IPS DF 6.9 (cell line): ENCODE measurements around the gene LAMTOR1.

Experiments used
- DNase-seq: peaks from one replicate; pipeline ENCODE4 v3.0.0-alpha.2; 2013; ENCODE audit warnings: low read depth, low spot score
- H3K27ac ChIP-seq: one replicate; pipeline ENCODE4 v1.5.1; 2013; ENCODE audit warnings: low read length, control low read depth
- H3K27me3 ChIP-seq: 2 replicates; pipeline ENCODE4 v1.6.1; 2013; ENCODE audit warnings: mild to moderate bottlenecking, low read length; ENCODE audit not compliant: control insufficient read depth, insufficient read depth
- H3K36me3 ChIP-seq: 2 replicates; pipeline ENCODE4 v1.6.1; 2013; ENCODE audit warnings: low read length; ENCODE audit not compliant: control insufficient read depth, insufficient read depth
- H3K4me1 ChIP-seq: 2 replicates; pipeline ENCODE4 v1.6.1; 2013; ENCODE audit warnings: low read length; ENCODE audit not compliant: control insufficient read depth, insufficient read depth
- H3K4me3 ChIP-seq: 2 replicates; pipeline ENCODE4 v1.5.1; 2013; ENCODE audit warnings: mild to moderate bottlenecking, low read length
- H3K9me3 ChIP-seq: 2 replicates; pipeline ENCODE4 v1.6.1; 2013; ENCODE audit warnings: low read length, inconsistent platforms; ENCODE audit not compliant: control insufficient read depth, insufficient read depth
- WGBS: extraction: QIAGEN DNeasy Blood & Tissue Kit; methylation state at CpG from one replicate; pipeline ENCODE4 v1.1.7; 2013; ENCODE audit warnings: mixed read lengths, missing lambda C conversion rate; ENCODE audit not compliant: insufficient read length, insufficient coverage; 5-methylcytosine and 5-hydroxymethylcytosine counted together

LAMTOR1 gene

DNA sequence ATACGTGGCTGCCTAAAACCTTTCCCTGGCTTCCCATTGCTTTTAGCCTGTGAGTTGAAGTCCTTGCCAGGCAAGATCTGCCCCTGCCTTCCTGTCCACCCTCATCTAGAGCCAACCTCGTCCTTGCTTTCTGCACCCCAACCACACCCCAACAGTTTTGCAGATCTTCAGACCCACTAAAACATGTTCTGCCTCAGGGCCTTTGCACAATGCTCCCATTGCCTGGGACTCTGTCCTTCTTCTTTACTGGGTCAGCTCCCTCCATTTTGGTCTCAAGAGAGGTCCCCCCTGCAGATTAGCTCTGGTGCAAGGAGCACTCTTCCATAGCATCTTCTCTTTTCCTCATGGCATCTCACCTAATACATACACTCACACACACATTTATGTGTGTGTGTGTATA, 17.8 kb upstream of the LAMTOR1 start:
- DNase-seq = no peak
- Histone ChIP-seq H3K4me1 (no peaks in the 10 kb centered on the region), H3K27me3 (no peaks in the 10 kb centered on the region), H3K27ac (no peak overlapping the region), H3K9me3 (0 out of 2 replicates have a peak, but pooled peaks cover 3% of the 10 kb centered on the region), H3K4me3 (no peak overlapping the region), H3K36me3 (no peaks in the 10 kb centered on the region)
- WGBS = no CpG with 5 or more reads among the region's 2 CpGs

DNA sequence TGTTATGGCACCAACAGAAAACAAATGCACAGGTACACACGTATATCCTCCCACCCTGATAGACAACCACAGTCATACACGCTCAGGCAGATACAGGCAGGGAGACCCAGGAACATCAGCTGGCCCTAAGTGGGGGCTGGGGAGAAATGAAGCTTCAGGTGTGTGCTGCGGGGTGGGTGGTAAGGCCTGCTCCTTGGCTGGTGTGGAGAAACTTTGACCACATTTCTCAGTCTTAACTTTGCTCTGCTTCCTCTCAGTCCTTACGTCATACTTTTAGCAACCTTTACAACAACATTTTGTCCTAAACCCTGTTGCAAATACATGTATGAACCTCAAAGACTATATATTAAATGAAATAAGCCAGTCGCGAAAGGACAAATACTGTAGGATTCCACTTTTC, 16.1 kb upstream of the LAMTOR1 start:
- Histone ChIP-seq H3K9me3 (no peaks in the 10 kb centered on the region), H3K27me3 (no peaks in the 10 kb centered on the region), H3K27ac (no peak overlapping the region), H3K4me3 (no peak overlapping the region), H3K36me3 (no peaks in the 10 kb centered on the region), H3K4me1 (no peaks in the 10 kb centered on the region)
- no CpG with 5 or more reads among the region's 6 CpGs for WGBS
- DNase-seq = no peak

DNA sequence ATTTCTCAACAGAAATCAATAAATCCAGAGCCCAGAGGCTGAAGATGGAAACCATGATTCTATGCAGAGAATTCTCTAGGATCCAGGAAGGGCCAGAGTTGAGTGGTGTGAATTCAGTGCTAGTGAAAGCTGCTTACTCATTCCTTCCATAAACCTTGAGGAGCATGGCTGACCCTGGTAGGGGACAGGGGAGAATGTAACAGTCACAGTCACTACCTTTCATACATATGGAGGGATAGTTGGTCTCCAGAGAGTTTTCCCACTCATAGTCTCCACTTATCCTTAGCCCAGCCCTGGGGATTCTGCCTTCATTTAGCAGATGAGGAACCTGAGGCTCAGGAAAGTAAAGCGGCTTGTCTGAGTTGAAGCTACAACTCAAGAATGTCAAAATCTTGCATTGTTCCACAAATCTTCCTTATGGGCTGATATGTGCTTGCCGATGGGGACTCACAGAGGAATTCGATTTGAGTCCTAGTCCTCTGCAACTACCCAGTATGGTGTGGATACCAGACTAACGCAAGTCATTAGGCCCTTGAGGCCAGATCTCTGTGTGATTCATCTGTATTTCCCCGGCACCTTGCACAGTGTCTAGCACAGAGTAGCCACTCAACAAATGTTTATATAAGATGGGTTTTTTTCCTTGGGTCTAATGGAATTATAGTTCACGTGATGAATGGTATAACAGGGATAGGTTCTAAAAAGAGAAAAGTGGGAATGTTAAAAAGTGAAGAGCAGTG, 13.1 kb upstream of the LAMTOR1 start:
- Histone ChIP-seq H3K27ac (no peak overlapping the region), H3K36me3 (no peaks in the 10 kb centered on the region), H3K9me3 (no peaks in the 10 kb centered on the region), H3K27me3 (no peaks in the 10 kb centered on the region), H3K4me1 (peaks cover 3% of the 10 kb centered on the region; the same call in 1 of the 2 replicates), H3K4me3 (no peak overlapping the region)
- 100% methylated on average over 1 of the region's 6 CpGs for WGBS
- no peak for DNase-seq

DNA sequence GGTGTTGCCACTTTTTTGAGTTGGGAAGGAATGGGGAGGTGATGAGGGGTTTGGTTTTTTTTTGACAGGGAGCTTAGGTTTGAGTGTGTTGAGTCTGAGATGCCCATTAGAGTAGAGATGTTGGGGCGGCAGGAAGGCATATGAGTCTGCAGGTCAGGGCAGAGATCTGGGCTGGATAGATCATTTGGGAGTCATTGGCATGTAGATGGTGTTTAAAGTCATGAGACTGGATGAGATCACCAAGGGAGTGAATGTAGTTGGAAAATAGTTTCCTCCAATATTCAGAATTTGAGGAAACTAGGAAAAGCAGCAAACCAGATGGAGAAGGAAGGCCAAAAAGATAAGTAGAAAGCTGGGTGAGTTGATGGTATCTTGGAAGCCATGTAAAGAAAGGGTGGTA, 11.5 kb upstream of the LAMTOR1 start:
- Histone ChIP-seq H3K4me3 (no peak overlapping the region), H3K36me3 (no peaks in the 10 kb centered on the region), H3K9me3 (no peaks in the 10 kb centered on the region), H3K4me1 (peaks cover 3% of the 10 kb centered on the region; the same call in 1 of the 2 replicates), H3K27me3 (no peaks in the 10 kb centered on the region), H3K27ac (no peak overlapping the region)
- no CpG with 5 or more reads among the region's 1 CpG for WGBS
- DNase-seq = no peak

DNA sequence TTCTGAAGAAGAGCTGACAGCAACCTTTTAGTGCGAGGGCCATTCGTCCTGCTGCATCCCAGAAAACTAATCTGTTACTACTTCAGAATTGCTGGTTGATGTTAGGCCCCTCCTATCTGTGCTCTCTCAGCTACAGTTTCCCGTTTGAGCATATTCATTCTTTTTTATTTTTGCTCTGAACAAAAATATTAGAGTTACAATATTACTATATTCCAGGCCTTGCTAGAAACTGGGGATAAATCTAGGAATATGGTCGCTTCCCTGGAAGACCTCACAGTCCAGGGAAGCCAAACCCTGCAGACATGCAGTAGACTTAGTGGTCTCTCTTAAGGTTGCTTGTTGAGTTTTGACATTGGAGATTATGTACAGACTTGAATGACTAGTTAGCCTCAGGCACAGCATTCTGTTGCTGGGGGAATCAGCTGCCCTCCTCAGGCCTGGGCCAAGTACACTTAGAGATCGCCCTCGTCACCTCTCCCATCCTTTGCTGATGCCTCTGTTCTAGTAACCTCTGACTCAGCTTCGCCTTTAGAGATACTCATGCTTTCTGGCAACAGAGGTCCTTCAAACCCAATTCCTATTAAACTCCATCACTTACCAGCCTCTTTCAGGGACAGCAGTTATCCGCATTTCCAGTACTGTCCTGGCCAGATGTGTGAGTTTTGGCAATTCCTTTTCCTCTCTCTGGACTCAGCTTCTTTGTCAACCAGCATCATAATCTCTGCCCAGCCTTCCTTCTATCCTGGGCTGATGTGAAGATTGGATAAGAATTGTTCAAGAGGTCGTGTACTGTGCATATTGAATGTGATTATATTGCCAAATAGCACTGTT, 10.1 kb upstream of the LAMTOR1 start:
- no peaks in the 10 kb centered on the region for H3K27me3 ChIP-seq
- peak overlapping the region; percentile 93; the same call in 1 of the 2 replicates for H3K4me3 ChIP-seq
- no peak overlapping the region for H3K27ac ChIP-seq
- no peaks in the 10 kb centered on the region for H3K9me3 ChIP-seq
- WGBS = no CpG with 5 or more reads among the region's 9 CpGs
- no peak for DNase-seq
- no peaks in the 10 kb centered on the region for H3K36me3 ChIP-seq
- H3K4me1 ChIP-seq = peaks cover 3% of the 10 kb centered on the region; the same call in 1 of the 2 replicates

DNA sequence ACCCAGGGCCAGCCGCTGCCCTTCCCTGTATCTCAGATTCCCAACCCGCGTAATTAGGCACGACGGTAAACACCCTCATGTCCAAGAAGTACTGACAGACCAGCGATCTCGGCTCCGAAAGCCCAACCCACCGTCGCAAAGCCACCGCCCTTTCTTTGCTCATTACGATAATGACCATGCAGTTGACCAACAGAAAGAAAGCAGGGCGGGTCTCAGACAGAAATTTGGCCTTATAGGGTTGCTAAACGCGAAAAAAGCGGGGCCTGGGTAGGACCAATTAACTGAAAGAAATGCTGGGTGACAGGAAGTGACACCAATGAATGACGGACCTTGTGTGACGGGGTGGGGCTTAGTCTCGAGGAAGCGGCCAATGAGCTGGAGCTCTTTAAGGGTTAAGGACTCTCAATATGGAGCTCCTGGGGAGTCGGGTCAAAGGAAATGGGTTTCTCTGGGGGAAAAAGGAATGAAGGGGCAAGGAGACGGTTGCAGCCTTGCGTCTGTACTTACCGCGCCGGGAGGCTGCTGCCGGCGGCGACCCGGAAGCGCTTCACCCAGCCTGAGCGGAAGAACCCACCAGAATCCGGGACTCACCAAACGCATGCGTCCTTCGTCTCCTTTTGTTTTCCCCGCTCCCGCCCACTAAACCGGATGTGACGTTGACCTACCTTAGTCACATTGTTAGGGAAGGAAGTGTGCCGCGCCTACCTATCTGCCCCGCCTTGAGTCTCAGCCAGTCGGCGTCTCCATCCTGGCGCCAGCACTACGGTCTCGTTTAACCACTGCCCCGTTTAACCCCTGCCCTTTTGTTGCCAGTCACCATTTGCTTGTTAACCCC, 9.3 kb upstream of the LAMTOR1 start, which contains the start of gene ANAPC15:
Gene ANAPC15 (minus strand): TSS at position 553 of the 835 bp plus-strand sequence. CDS start 1,419 bp downstream, outside the sequence.
- Histone ChIP-seq H3K4me1 (peaks cover 3% of the 10 kb centered on the region; the same call in 1 of the 2 replicates), H3K27ac (no peak within 1 kb of the TSS), H3K4me3 (peak within 1 kb of the TSS; percentile 93), H3K36me3 (no peaks in the 10 kb centered on the region), H3K27me3 (no peaks in the 10 kb centered on the region), H3K9me3 (no peaks in the 10 kb centered on the region)
- peak; percentile 97 for DNase-seq
- no CpG with 5 or more reads among the region's 49 CpGs for WGBS

DNA sequence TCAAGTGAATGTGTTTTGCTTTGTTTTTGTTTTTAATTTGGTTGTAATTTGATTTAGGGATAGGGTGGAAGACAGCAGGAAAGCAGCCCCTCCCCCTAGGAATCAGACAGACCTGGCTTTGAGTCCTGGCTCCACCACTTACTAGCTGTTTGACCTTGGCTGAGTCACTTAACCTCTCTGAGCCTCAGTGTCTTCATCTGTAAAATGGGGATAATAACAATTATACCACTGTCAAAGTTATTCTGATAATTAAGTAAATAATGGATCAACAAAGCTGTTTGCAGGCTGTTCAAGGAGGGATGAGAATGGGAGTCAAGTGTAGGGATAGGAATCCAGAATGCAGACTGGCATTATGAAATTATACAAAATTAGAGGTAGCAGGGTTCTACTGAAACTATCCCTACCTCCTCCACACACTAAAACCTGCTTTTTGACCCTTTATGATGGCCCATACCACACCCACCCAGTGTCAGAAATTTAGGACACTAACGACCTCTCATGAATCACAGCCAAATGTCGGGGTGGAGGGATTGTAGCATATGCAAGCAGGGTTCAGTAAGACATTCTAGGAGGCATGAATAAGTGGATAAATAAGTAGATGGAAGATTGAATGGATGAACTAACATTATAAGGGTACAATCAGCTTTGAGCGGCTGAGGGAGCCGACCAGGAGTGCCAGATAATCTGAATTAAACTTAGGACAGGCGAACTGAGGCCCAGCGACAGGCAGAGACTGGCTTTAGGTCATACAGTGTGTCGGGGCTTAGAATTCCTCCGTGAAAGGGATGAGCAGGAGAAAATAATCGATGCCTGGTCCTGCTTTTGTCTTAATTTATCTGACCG, 8.4 kb upstream of the LAMTOR1 start:
- no peak for DNase-seq

DNA sequence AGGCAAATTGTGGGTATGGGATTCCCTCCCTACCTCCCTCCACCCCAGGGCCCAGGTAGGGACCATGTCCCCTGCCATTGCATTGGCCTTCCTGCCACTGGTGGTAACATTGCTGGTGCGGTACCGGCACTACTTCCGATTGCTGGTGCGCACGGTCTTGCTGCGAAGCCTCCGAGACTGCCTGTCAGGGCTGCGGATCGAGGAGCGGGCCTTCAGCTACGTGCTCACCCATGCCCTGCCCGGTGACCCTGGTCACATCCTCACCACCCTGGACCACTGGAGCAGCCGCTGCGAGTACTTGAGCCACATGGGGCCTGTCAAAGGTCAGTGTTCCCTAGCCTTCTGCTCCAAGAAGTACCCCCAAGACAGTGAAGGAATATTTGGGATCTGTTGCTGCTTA, 2.8 kb upstream of the LAMTOR1 start, which contains the start of gene TOMT:
Gene TOMT (plus strand): TSS at position 37 of the 400 bp plus-strand sequence. CDS start 28 bp downstream, at position 65.
- H3K4me3 ChIP-seq = no peak within 1 kb of the TSS
- H3K36me3 ChIP-seq = no peaks in the 10 kb centered on the region
- H3K27ac ChIP-seq = no peak within 1 kb of the TSS
- H3K9me3 ChIP-seq = no peaks in the 10 kb centered on the region
- WGBS = no CpG with 5 or more reads among the region's 14 CpGs
- no peaks in the 10 kb centered on the region for H3K27me3 ChIP-seq
- H3K4me1 ChIP-seq = no peaks in the 10 kb centered on the region
- no peak for DNase-seq

More for the DNA sequence above, 8.4 kb upstream of the LAMTOR1 start:
- Histone ChIP-seq H3K36me3 (no peaks in the 10 kb centered on the region), H3K4me3 (peak overlapping the region; percentile 40; the same call in 1 of the 2 replicates), H3K4me1 (peaks cover 3% of the 10 kb centered on the region; the same call in 1 of the 2 replicates), H3K27ac (no peak overlapping the region), H3K9me3 (no peaks in the 10 kb centered on the region), H3K27me3 (no peaks in the 10 kb centered on the region)
- WGBS = no CpG with 5 or more reads among the region's 10 CpGs

DNA sequence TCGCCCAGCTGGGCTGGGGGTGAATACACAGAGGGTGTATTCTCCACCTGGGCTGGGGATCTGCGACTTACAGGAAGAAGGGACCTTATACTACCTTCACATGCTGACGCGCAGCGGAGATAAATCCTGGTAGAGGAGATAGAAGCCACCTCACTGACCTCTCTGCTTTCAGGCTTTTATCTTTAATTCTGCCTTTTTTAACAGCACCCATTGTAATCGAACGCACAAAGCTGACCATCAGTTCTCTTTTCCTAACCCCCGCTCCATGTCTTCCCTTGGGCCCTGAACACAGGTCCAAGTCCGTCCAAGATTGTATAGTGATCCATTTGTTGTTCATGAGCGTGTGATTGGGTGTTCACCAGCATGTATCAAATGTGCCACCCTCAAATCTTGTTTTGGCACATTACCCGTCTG, 664 bp upstream of the LAMTOR1 start:
- no peaks in the 10 kb centered on the region for H3K4me1 ChIP-seq
- DNase-seq = no peak
- H3K4me3 ChIP-seq = peak overlapping the region; percentile 16; the same call in 1 of the 2 replicates
- no CpG with 5 or more reads among the region's 11 CpGs for whole genome bisulfite sequencing
- no peaks in the 10 kb centered on the region for H3K27me3 ChIP-seq
- no peak overlapping the region for H3K27ac ChIP-seq
- peaks cover 3% of the 10 kb centered on the region for H3K36me3 ChIP-seq
- H3K9me3 ChIP-seq = no peaks in the 10 kb centered on the region
